ENCODE results near the gene CRNKL1. TPM values are rescaled to one million over a fixed set of nuclear protein-coding genes. Genes with fewer than 3 reads are reported as not detected.
"Not testable (repeated sequence)": the region's sequence is repeated elsewhere in the genome, so short reads cannot be mapped to it uniquely, and the experiment has no call there.

CRNKL1 gene
- total RNA-seq, 4 donors from 2014 or later, result 23.2 to 34.4 (median 25.3) TPM

- Histone ChIP-seq H3K27ac (replicated peaks in 1 of 4) (peak overlapping the region in 1 of 4 donors; percentile 11), H3K4me3 (no peak overlapping the region)
Measured at GRCh38 chr20:20009784-20010253, 42.4 kb downstream of the CRNKL1 start.

GRCh38 chr20:20005342-20005741 is 46.9 kb downstream of the CRNKL1 start:
- WGBS, result 86% methylated on average over 7 of the region's 7 CpGs
- no peak for DNase-seq (ENCODE audit: extremely low spot score)
- Histone ChIP-seq H3K4me1 (peaks cover 31 to 34% (median 32%) of the 10 kb centered on the region in 4 donors), H3K36me3 (peaks cover 6 to 23% (median 13%) of the 10 kb centered on the region in 4 donors), H3K4me3 (no peak overlapping the region), H3K27ac (replicated peaks in 1 of 4) (no peak overlapping the region), H3K27me3 (no peaks in the 10 kb centered on the region), H3K9me3 (no peaks in the 10 kb centered on the region)
- intact Hi-C loops (cut with DNase I), result no loop called here
- TF ChIP-seq POLR2A (IDR thresholded peaks at IDR 0.05; ENCODE audit: low read depth) (no peak), POLR2AphosphoS5 (IDR thresholded peaks at IDR 0.05) (no peak), EP300 (IDR thresholded peaks at IDR 0.05) (no peak)
- TF ChIP-seq, protein P1, sequence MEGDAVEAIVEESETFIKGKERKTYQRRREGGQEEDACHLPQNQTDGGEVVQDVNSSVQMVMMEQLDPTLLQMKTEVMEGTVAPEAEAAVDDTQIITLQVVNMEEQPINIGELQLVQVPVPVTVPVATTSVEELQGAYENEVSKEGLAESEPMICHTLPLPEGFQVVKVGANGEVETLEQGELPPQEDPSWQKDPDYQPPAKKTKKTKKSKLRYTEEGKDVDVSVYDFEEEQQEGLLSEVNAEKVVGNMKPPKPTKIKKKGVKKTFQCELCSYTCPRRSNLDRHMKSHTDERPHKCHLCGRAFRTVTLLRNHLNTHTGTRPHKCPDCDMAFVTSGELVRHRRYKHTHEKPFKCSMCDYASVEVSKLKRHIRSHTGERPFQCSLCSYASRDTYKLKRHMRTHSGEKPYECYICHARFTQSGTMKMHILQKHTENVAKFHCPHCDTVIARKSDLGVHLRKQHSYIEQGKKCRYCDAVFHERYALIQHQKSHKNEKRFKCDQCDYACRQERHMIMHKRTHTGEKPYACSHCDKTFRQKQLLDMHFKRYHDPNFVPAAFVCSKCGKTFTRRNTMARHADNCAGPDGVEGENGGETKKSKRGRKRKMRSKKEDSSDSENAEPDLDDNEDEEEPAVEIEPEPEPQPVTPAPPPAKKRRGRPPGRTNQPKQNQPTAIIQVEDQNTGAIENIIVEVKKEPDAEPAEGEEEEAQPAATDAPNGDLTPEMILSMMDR (IDR thresholded peaks at IDR 0.05), result no peak

More at GRCh38 chr20:20009784-20010253, 42.4 kb downstream of the CRNKL1 start:
- intact Hi-C loops (cut with DNase I), result no loop called here
- 65% methylated on average over 12 of the region's 14 CpGs for WGBS
- Histone ChIP-seq H3K4me1 (peaks cover 15 to 21% (median 20%) of the 10 kb centered on the region in 4 donors), H3K36me3 (no peaks in the 10 kb centered on the region), H3K9me3 (no peaks in the 10 kb centered on the region), H3K27me3 (no peaks in the 10 kb centered on the region)
- no peak for DNase-seq (ENCODE audit: extremely low spot score)
- TF ChIP-seq EP300 (IDR thresholded peaks at IDR 0.05) (no peak), POLR2A (IDR thresholded peaks at IDR 0.05; ENCODE audit: low read depth) (no peak)
- TF ChIP-seq, protein P1 (IDR thresholded peaks at IDR 0.05), result no peak

- H3K27ac ChIP-seq (replicated peaks in 1 of 4), result peak overlapping the region; percentile 50 to 75 (median 69)
- H3K9me3 ChIP-seq; DNase-seq (ENCODE audit: extremely low spot score); H3K27me3 ChIP-seq; intact Hi-C loops (cut with DNase I): not testable (repeated sequence)
- H3K4me1 ChIP-seq, result peaks cover 24 to 38% (median 30%) of the 10 kb centered on the region in 4 donors
- WGBS, result 67% methylated on average over 6 of the region's 6 CpGs
- H3K4me3 ChIP-seq, result peak overlapping the region; percentile 30 to 37 (median 34)
- peaks cover 8 to 37% (median 27%) of the 10 kb centered on the region in 4 donors for H3K36me3 ChIP-seq
Measured at GRCh38 chr20:20003955-20004322, 48.3 kb downstream of the CRNKL1 start.

DNA sequence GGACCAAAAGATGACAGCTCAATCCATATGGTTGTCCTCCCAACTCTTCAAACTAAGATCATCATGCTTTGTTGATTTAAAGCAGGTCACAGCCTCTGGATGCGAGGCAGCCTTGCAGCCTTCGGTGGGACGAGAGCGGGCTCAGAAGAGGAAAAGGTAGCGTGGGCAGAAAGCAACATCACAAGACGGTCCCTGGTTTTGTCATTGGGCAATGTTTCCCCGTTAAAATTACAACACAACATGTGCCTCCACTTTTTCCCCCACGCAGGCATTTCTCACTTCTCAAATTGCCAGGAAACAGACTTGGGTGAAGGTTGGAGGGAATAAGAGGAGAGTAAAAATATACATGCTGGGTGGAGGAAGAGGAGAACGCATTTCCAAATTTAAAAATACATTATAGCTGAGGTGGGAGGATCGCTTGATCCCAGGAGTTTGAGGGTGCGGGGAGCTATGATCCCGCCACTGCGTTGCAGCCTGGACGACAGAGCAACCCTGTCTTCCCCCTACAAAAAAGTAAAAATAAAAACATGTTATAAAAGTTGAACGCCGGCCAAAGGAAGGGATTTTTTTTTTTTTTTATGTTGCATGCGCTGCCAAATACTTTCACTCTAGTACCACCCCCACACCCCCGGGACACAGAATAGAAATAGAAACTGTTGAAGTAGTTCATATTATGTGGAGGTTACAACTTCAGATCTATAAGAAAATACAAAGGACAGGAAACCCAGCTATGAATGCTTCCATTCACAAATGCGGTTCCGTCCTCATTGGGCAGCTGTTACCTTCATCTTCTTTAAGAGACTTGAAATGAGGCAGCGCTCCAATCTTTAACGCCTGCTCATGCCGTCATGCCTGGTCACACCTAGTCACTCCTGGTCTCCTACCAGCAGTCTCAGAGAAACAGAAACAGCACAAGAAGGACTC is 49.0 kb downstream of the CRNKL1 start:
- peak overlapping the region; percentile 50 to 75 (median 69) for H3K27ac ChIP-seq (replicated peaks in 1 of 4)
- no peaks in the 10 kb centered on the region for H3K9me3 ChIP-seq
- H3K36me3 ChIP-seq, result peaks cover 14 to 43% (median 33%) of the 10 kb centered on the region in 4 donors
- 16% methylated on average over 23 of the region's 23 CpGs for WGBS
- DNase-seq (ENCODE audit: extremely low spot score), result no peak
- H3K27me3 ChIP-seq, result no peaks in the 10 kb centered on the region
- peak overlapping the region; percentile 30 to 37 (median 34) for H3K4me3 ChIP-seq
- peak; percentile 45 to 69 for TF ChIP-seq POLR2AphosphoS5 (IDR thresholded peaks at IDR 0.05)
- no peak for TF ChIP-seq POLR2A (IDR thresholded peaks at IDR 0.05; ENCODE audit: low read depth)
- peaks cover 24 to 39% (median 33%) of the 10 kb centered on the region in 4 donors for H3K4me1 ChIP-seq
- intact Hi-C loops (cut with DNase I), result no loop called here

- DNase-seq (ENCODE audit: extremely low spot score), result no peak
- Histone ChIP-seq H3K9me3 (no peaks in the 10 kb centered on the region), H3K27ac (replicated peaks in 1 of 4) (peak overlapping the region; percentile 50 to 75 (median 69)), H3K4me1 (peaks cover 25 to 42% (median 35%) of the 10 kb centered on the region in 4 donors), H3K4me3 (no peak overlapping the region), H3K27me3 (no peaks in the 10 kb centered on the region), H3K36me3 (peaks cover 19 to 52% (median 41%) of the 10 kb centered on the region in 4 donors)
- TF ChIP-seq POLR2A (IDR thresholded peaks at IDR 0.05; ENCODE audit: low read depth) (no peak), POLR2AphosphoS5 (IDR thresholded peaks at IDR 0.05) (no peak)
- TF ChIP-seq, protein P1 (IDR thresholded peaks at IDR 0.05), result no peak
- 50% methylated on average over 9 of the region's 9 CpGs for WGBS
- intact Hi-C loops (cut with DNase I), result no loop called here
Measured at GRCh38 chr20:20002101-20002998, 49.9 kb downstream of the CRNKL1 start.
